Lung (tissue), 12 donors: ENCODE data around the gene PWWP2B. TPM values are rescaled to one million over a fixed set of nuclear protein-coding genes. Genes with fewer than 3 reads are reported as not detected.

Experiments
- ATAC-seq: fragments of 200-7000 bp; cut with Tn5 transposase; one replicate; pipeline ENCODE4 v1.9.1; 2020; ENCODE audit warnings: moderate number of reproducible peaks; ENCODE audit not compliant: insufficient read depth, low FRiP score
- DNase-seq, 3 donors: peaks; one replicate each; pipeline ENCODE4 v3.0.0-alpha.2; 2013 to 2017
- H3K27ac ChIP-seq, 2 donors: one replicate each; pipeline ENCODE4 v1.5.1; 2013; ENCODE audit warnings: mild to moderate bottlenecking in 2 of 2, moderate library complexity in 2 of 2, control low read depth in 1 of 2, inconsistent platforms in 1 of 2, low read depth in 1 of 2, low read length in 1 of 2
- H3K27me3 ChIP-seq, 3 donors: one replicate each; pipeline ENCODE4 v1.5.1; 2013; ENCODE audit warnings: low read length in 2 of 3; ENCODE audit not compliant: control insufficient read depth in 3 of 3, insufficient read depth in 3 of 3
- H3K36me3 ChIP-seq, 4 donors: one replicate each; pipeline ENCODE4 v1.5.1; 2013; ENCODE audit warnings: low read length in 4 of 4, mild to moderate bottlenecking in 1 of 4, moderate library complexity in 1 of 4; ENCODE audit not compliant: control insufficient read depth in 4 of 4, insufficient read depth in 4 of 4
- H3K4me1 ChIP-seq, 5 donors: one replicate each; pipeline ENCODE4 v1.5.1; 2013; ENCODE audit warnings: low read length in 5 of 5, mild to moderate bottlenecking in 2 of 5, moderate library complexity in 1 of 5; ENCODE audit not compliant: control insufficient read depth in 5 of 5, insufficient read depth in 5 of 5
- H3K4me3 ChIP-seq: one replicate; pipeline ENCODE4 v1.5.1; 2013; ENCODE audit warnings: mild to moderate bottlenecking, control low read depth, moderate library complexity
- H3K9ac ChIP-seq, 2 donors: one replicate each; pipeline ENCODE4 v1.5.1; 2013; ENCODE audit warnings: low read length in 2 of 2, control low read depth in 1 of 2; ENCODE audit not compliant: insufficient read depth in 1 of 2
- H3K9me3 ChIP-seq, 4 donors: one replicate each; pipeline ENCODE4 v1.5.1; 2013; ENCODE audit warnings: low read length in 3 of 4, mild to moderate bottlenecking in 1 of 4, moderate library complexity in 1 of 4; ENCODE audit not compliant: control insufficient read depth in 4 of 4, insufficient read depth in 3 of 4
- WGBS, 2 donors: extraction: QIAGEN DNeasy Blood & Tissue Kit; methylation state at CpG; one replicate each; pipeline ENCODE4 v1.1.7; 2013; 5-methylcytosine and 5-hydroxymethylcytosine counted together
- polyA plus RNA-seq, 2 donors: library from polyadenylated mRNA; stranded (reverse); fragments of 200-250 nt; gene quantifications; one replicate each; pipeline ENCODE4 v1.2.1, GENCODE V29; 2013
- total RNA-seq, 2 donors: library from RNA; depleted of rRNA in 1 of 2; stranded (reverse); fragments of >200 nt in 1 of 2; gene quantifications; one replicate each; pipeline ENCODE4 v1.2.1, GENCODE V29; 2014 to 2021
- TF ChIP-seq, protein P1 (sequence below): IDR thresholded peaks from 2 replicates; pipeline ENCODE4 v1.5.1; 2012; ENCODE audit warnings: mild to moderate bottlenecking; ENCODE audit errors: control extremely low read depth, extremely low read depth
- donor health status: control.
- donor health status: control.
- donor health status: Bipolar disorder and iron deficiency.
- donor health status: healthy.
- donor health status: DM: yes; HTN: yes; CAD: no.

PWWP2B gene
- total and polyA plus RNA-seq, 4 donors: 20.1 to 33.4 (median 21.1) TPM

DNA sequence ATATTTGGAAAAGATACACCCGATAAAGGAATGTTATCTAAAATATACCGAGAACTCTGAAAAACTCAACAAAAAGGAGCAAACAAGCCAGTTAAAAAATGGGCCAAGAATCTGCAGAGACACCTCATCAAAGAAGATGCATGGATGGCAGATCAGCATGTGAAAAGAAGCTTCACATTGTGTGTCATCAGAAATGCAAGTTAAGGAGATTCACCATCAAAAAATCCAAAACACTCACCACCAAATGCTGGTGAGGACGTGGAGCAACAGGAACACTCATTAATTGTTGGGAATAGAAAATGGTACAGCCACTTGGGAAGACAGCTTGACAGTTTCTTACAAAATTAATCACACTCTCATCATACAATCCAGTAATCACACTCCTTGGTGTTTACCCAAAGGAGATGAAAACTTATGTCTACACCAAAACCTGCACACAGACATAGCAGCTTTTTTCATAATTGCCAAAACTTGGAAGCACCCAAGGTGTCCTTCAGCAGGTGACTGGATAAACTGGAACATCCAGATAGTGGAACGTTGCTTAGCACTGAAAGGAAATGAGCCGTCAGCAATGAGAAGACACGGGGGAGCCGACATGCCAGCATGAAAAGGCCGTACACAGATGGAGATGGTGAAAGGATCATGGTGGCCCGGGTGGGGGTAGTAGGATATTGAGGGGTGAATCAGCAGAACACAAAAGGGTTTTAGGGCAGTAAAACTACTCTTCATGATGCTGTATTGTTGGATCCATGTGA lies 27.9 kb upstream of the PWWP2B start:
- Histone ChIP-seq H3K9ac (no peak overlapping the region), H3K36me3 (peaks cover 0 to 14% (median 7%) of the 10 kb centered on the region in 4 donors), H3K9me3 (peaks cover 0 to 2% (median 0%) of the 10 kb centered on the region in 4 donors), H3K27me3 (no peaks in the 10 kb centered on the region), H3K27ac (no peak overlapping the region), H3K4me3 (no peak overlapping the region), H3K4me1 (no peaks in the 10 kb centered on the region)
- 84 to 90% methylated on average over 9 of the region's 9 CpGs for WGBS, 2 donors
- TF ChIP-seq, protein P1, sequence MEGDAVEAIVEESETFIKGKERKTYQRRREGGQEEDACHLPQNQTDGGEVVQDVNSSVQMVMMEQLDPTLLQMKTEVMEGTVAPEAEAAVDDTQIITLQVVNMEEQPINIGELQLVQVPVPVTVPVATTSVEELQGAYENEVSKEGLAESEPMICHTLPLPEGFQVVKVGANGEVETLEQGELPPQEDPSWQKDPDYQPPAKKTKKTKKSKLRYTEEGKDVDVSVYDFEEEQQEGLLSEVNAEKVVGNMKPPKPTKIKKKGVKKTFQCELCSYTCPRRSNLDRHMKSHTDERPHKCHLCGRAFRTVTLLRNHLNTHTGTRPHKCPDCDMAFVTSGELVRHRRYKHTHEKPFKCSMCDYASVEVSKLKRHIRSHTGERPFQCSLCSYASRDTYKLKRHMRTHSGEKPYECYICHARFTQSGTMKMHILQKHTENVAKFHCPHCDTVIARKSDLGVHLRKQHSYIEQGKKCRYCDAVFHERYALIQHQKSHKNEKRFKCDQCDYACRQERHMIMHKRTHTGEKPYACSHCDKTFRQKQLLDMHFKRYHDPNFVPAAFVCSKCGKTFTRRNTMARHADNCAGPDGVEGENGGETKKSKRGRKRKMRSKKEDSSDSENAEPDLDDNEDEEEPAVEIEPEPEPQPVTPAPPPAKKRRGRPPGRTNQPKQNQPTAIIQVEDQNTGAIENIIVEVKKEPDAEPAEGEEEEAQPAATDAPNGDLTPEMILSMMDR: no peak
- no peak for DNase-seq
- ATAC-seq: no peak

DNA sequence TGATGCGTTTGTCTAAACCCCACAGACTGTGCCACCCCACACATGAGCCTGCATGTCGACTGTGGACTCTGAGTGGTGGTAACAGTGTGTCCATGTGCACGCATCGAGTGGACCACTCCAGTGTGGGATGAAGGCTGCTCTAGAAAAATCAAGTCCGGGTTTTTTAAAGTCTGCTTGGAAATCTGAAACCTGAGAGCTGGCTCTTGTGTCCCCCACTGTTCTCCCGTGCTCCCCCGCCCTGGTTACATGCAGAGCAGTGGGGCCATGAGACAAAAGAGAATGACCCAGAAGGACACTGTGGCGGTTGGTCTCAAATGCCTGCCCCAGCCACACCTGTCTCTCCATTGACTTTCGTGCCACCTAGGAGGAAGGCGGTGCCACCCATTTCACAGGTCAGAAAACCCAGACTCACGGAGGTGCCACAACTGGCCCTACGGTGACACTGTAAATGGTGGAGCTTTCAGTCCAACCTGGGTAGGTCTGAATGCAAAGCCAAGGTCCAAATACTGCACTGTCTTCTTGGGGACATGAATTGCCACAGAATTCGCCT lies 27.3 kb upstream of the PWWP2B start:
- 89 to 98% methylated on average over 13 of the region's 13 CpGs for WGBS, 2 donors
- ATAC-seq (no peak), DNase-seq (no peak)
- H3K27me3 ChIP-seq: no peaks in the 10 kb centered on the region
- no peak overlapping the region for H3K27ac ChIP-seq
- peaks cover 0 to 2% (median 0%) of the 10 kb centered on the region in 4 donors for H3K9me3 ChIP-seq
- peaks cover 0 to 8% (median 7%) of the 10 kb centered on the region in 4 donors for H3K36me3 ChIP-seq
- H3K4me3 ChIP-seq: no peak overlapping the region
- no peaks in the 10 kb centered on the region for H3K4me1 ChIP-seq
- no peak overlapping the region for H3K9ac ChIP-seq
- TF ChIP-seq, protein P1: no peak

DNA sequence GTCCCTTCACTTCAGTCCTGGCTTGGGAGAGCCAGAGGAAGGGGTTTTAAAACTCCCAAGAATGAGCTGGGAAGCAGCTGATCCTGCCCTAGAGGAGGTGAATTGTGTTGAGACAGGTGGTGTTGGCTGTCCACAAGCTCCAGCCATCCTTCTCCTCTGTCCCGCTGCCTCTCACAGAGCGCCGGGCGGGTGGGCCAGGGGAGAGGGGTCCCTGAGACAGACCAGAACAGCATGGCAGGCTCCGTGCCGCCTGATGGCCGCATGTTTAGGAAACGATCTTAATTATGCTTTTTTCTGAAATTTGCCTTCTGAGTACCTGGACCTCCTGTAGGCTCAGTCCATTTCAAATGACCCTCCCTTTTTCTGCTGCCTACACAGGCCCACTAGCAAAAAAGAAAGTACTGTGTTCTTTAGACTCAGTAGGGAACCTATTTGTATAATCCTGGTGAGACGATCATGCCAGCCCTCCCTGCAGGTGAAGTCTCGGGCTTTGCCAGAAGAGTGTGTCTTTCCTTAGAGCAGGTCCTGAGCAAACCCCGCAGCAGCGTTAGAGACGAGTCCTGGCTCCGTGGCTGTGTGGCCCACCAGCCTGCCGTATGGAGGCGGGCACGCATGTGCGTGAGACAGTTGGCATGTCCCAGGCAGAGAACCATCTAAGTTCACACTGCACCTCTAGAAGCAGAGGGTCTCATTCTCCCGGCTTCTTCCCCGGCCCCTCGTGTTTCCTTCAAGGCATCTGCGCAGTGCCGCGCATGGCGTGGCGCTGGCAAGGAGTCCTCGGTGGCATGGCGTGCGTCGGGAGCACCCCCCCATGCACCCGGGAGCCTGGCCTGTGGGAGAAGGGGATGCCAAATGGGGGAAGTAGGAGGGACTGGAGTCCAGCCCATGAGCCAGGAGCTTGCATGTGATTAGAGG lies 26.3 kb upstream of the PWWP2B start:
- H3K4me3 ChIP-seq: no peak overlapping the region
- H3K9ac ChIP-seq: no peak overlapping the region
- ATAC-seq (no peak), DNase-seq (no peak)
- H3K4me1 ChIP-seq: peaks cover 0 to 7% (median 0%) of the 10 kb centered on the region in 5 donors
- H3K9me3 ChIP-seq: peaks cover 0 to 2% (median 0%) of the 10 kb centered on the region in 4 donors
- no peaks in the 10 kb centered on the region for H3K27me3 ChIP-seq
- 95 to 96% methylated on average over 31 of the region's 31 CpGs for WGBS, 2 donors
- TF ChIP-seq, protein P1: no peak
- H3K27ac ChIP-seq: no peak overlapping the region
- H3K36me3 ChIP-seq: peaks cover 0 to 8% (median 7%) of the 10 kb centered on the region in 4 donors
